ENCODE data around the gene CHIC2.

DNA sequence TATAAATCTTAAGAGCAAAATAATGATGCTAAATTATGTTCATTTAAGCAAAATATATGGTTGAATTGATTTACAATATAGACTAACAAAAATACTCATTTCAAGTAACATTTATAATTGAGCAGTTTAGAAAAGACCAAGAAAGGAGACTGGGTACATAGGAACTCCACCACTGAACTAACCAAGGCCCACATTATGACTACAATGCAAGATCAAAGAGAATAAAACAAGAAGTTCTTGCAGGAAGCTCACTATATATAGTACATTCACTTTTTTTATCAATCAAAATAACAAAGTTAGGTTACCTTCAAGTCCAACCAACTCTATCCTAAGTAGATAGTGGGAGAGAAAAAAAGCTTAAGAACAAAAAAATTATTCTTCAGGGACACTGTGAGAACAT is 8.0 kb downstream of the CHIC2 start:
- TF ChIP-seq CTCF (IDR thresholded peaks at IDR 0.05) (no peak), POLR2A (IDR thresholded peaks at IDR 0.05) (no peak)
